Muscle layer of duodenum (tissue), 2 donors: Measurements from ENCODE around the gene ANKRD16.
"Not testable (repeated sequence)": the region's sequence is repeated elsewhere in the genome, so short reads cannot be mapped to it uniquely, and the experiment has no call there.

Experiments used
- H3K27ac ChIP-seq: one replicate; pipeline ENCODE4 v1.7.0; 2013; ENCODE audit warnings: mild to moderate bottlenecking, low read length
- H3K27me3 ChIP-seq: one replicate; pipeline ENCODE4 v1.7.0; 2013; ENCODE audit warnings: low read depth, mild to moderate bottlenecking, control low read depth, low read length
- H3K36me3 ChIP-seq, 2 donors: one replicate each; pipeline ENCODE4 v1.7.0; 2013; ENCODE audit warnings: low read length in 2 of 2, control low read depth in 1 of 2, mild to moderate bottlenecking in 1 of 2; ENCODE audit not compliant: insufficient read depth in 2 of 2, control insufficient read depth in 1 of 2
- H3K4me1 ChIP-seq, 2 donors: one replicate each; pipeline ENCODE4 v1.7.0; 2013; ENCODE audit warnings: low read length in 2 of 2, mild to moderate bottlenecking in 2 of 2, control low read depth in 1 of 2, moderate library complexity in 1 of 2; ENCODE audit not compliant: insufficient read depth in 2 of 2, control insufficient read depth in 1 of 2
- H3K4me3 ChIP-seq, 2 donors: one replicate each; pipeline ENCODE4 v1.7.0; 2013; ENCODE audit warnings: low read length in 2 of 2, low read depth in 1 of 2, mild to moderate bottlenecking in 1 of 2
- H3K9me3 ChIP-seq, 2 donors: one replicate each; pipeline ENCODE4 v1.7.0; 2013; ENCODE audit warnings: low read length in 2 of 2, control low read depth in 1 of 2, mild to moderate bottlenecking in 1 of 2; ENCODE audit not compliant: control insufficient read depth in 1 of 2
- donor health status: healthy.

Gene ANKRD16

DNA sequence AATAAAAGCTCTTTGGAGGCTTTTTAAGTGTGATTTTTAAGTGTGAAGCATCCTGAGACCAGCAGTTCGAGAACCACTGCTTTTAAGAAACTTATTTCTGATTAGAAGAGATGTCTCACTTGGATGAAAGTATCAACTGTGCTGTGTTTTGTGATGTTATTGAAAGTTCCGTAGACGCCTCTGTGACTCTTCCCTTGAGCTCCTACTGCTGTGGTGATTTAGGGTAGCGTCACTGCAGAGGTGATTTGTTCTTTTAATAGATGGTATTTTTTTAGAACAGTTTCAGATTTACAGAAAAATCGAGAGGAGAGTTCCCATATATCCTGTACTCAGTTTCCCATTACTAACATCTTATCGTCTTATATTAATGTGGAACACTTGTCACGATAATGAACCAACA, 29.9 kb upstream of the ANKRD16 start:
- no peaks in the 10 kb centered on the region for H3K27me3 ChIP-seq
- no peaks in the 10 kb centered on the region for H3K9me3 ChIP-seq
- H3K4me1 ChIP-seq, result no peaks in the 10 kb centered on the region
- no peak overlapping the region for H3K4me3 ChIP-seq
- no peak overlapping the region for H3K27ac ChIP-seq
- H3K36me3 ChIP-seq, result peaks cover 88 to 95% of the 10 kb centered on the region in 2 donors

DNA sequence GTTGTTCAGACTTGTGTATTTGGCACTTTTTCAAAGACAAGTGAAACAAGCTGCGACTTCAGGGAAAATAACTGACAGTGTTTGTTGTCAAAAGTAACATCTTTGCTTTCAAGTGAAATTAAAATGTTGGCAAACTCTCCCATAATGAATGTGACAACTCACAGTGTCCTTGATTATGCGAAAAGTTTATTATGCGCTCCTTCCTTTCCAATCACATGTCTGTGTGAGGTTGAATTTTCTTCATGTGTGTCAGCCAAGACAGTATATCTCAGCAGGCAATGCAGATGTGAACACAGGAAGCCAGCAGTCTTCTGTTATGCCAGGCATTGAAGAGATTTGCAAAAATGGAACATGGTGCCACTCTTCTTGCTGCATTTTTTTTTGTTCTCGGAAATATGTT, 29.1 kb upstream of the ANKRD16 start:
- H3K4me1 ChIP-seq, result no peaks in the 10 kb centered on the region
- no peak overlapping the region for H3K27ac ChIP-seq
- no peaks in the 10 kb centered on the region for H3K9me3 ChIP-seq
- peaks cover 91 to 95% of the 10 kb centered on the region in 2 donors for H3K36me3 ChIP-seq
- H3K27me3 ChIP-seq, result no peaks in the 10 kb centered on the region
- no peak overlapping the region for H3K4me3 ChIP-seq

DNA sequence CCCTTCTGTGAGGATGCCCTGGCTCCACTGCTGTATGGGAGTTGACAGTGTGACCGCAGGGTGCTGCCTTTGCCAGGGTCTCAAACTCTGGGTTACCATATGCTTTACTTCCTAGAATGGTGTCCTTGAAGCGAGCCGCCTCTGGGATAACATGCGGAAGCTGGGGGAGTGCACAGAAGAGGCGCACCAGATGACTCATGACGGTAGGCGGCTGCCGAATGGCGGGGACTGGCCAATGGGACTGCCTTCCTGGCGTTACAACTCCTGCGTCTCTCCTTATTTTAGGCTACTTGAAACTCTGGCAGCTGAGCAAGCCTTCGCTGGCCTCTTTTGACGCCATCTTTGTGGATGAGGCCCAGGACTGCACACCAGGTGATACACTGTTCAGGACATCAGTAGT, 27.6 kb upstream of the ANKRD16 start:
- Histone ChIP-seq H3K27me3 (no peaks in the 10 kb centered on the region), H3K4me1 (no peaks in the 10 kb centered on the region), H3K9me3 (no peaks in the 10 kb centered on the region), H3K27ac (no peak overlapping the region), H3K4me3 (no peak overlapping the region), H3K36me3 (peaks cover 91 to 95% of the 10 kb centered on the region in 2 donors)

DNA sequence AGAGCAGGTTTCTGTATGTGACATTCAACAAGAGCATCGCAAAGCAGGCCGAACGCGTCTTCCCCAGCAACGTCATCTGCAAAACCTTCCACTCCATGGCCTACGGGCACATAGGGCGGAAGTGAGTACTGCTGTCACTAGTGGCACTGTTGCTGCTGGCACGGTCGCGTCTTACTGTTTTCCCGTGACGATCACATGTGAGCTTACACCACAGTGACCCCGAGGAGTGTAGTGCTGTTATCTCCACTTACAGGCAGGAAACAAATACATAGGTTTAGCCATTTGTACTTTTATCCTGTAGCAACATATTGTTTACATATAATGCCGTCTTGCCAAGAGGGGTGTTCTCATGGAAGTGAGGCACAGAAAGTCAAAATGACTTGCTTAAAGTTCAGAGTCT, 25.8 kb upstream of the ANKRD16 start:
- no peaks in the 10 kb centered on the region for H3K4me1 ChIP-seq
- H3K27ac ChIP-seq, result no peak overlapping the region
- H3K4me3 ChIP-seq, result no peak overlapping the region
- peaks cover 86 to 91% of the 10 kb centered on the region in 2 donors for H3K36me3 ChIP-seq
- no peaks in the 10 kb centered on the region for H3K27me3 ChIP-seq
- H3K9me3 ChIP-seq, result no peaks in the 10 kb centered on the region

DNA sequence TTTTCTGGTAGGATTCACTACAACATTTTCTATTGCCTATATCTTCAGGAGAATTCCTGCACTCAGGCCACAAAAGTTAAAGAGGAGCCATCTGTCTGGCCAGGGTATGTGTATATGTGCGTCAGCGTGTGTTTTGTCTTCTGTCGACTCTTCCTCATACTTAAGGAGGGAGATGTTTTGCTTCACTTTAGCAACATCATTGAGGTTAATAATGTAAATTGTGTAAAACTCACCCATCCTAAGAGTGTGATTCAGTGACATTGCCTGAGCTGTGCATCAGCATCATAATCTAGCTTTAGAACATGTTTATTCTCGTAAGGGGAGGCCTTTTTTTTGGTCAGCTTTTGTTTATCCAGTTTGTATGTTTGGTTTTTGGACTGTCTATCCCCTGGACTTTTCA, 24.0 kb upstream of the ANKRD16 start:
- Histone ChIP-seq H3K9me3 (no peaks in the 10 kb centered on the region), H3K4me1 (no peaks in the 10 kb centered on the region), H3K4me3 (no peak overlapping the region), H3K27me3 (no peaks in the 10 kb centered on the region), H3K36me3 (peaks cover 88 to 94% of the 10 kb centered on the region in 2 donors), H3K27ac (no peak overlapping the region)

DNA sequence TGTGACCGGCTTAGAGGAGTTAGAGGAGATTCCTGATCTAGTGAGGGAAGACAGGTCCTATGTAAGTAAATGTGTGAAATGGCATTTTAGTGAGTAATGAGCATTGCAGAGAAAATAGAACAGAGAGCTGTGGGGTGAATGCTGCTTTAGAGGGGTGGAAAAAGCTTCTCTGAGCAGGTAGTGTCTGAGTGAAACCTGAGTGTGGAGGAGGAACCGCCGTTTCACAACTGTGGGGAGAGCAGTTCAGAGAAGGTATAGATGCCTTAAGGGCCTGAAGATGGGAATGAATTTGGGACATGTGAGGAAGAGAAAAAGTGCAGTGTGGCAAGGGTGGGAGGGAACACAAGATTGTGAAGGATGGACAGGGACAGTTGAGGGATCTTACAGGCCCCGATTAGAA, 22.0 kb upstream of the ANKRD16 start:
- Histone ChIP-seq H3K36me3 (peaks cover 70 to 83% of the 10 kb centered on the region in 2 donors), H3K27me3 (no peaks in the 10 kb centered on the region), H3K4me1 (no peaks in the 10 kb centered on the region), H3K27ac (no peak overlapping the region), H3K9me3 (no peaks in the 10 kb centered on the region), H3K4me3 (no peak overlapping the region)

DNA sequence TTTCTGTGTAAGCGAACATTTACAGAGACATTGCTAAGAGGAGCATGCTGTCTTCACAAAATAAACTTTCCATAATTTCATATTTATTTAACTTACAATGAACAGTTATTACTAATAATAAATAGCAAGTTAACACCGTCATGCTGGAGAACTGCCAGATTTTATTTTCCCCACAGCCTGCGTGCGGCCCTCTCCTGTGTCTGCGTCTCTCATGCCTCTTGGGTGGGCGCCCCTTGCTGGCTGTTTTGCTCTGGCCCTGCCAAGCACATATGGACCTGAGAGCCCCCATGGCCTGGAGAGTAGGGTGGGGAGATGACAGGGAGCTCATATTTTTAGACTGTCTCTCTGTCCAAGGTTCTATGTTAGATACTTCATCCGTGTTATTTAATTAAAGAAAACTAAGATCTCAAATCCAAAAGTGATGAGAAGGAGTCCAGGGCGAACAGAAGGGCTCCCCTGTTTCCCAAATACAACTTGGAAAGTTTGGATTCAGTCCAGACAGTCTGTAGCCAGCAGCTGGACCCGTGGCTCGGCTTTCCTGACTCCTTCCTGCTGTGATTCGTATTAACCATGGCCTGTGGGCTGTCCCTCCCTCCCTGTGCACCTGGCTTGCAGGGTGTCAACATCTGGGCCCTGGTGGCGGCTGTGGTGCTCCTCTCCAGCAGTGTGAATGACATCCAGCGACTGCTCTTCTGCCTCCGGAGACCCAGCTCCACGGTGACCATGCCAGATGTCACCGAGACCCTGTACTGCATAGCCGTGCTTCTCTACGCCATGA, 20.8 kb upstream of the ANKRD16 start:
- Histone ChIP-seq H3K4me3 (no peak overlapping the region), H3K4me1 (no peaks in the 10 kb centered on the region), H3K27me3 (no peaks in the 10 kb centered on the region), H3K36me3 (peaks cover 62 to 80% of the 10 kb centered on the region in 2 donors), H3K27ac (no peak overlapping the region), H3K9me3 (no peaks in the 10 kb centered on the region)

DNA sequence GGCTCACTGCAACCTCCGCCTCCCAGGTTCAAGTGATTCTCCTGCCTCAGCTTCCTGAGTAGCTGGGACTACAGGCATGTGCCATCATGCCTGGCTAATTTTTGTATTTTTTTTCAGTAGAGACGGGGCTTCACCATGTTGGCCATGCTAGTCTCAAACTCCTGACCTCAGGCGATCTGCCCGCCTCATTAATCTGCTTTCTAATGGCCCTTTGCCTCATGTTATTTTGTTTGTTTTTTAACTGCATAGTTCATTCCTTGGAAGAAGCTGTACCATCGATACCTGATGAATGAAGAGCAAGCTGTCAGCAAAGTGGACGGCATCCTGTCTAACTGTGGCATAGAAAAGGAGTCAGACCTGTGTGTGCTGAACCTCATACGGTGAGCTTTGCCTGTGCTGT, 19.0 kb upstream of the ANKRD16 start:
- H3K36me3 ChIP-seq, result peaks cover 43 to 62% of the 10 kb centered on the region in 2 donors
- not testable (repeated sequence) for H3K27me3 ChIP-seq, H3K4me3 ChIP-seq, H3K27ac ChIP-seq, H3K4me1 ChIP-seq, H3K9me3 ChIP-seq

DNA sequence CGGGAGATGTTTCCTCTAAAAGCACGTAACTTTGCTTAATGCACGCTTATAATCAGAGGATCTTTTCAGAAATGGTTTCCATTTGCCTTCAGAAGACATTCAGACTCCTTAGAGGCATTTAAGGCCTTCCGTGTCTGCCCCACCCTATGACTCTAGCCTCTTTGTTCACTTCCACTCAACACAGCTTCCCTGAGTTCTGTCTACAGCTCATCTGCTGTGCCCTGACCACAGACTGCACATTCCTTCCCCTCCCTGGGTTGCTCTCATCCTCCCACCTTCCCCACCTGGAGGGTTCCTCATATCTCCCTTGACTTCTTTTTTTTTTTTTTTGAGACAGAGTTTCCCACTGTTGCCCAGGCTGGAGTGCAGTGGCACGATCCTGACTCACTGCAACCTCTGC, 17.0 kb upstream of the ANKRD16 start:
- no peaks in the 10 kb centered on the region for H3K9me3 ChIP-seq
- no peak overlapping the region for H3K27ac ChIP-seq
- H3K4me1 ChIP-seq, result no peaks in the 10 kb centered on the region
- H3K4me3 ChIP-seq, result no peak overlapping the region
- no peaks in the 10 kb centered on the region for H3K27me3 ChIP-seq
- peaks cover 28 to 46% of the 10 kb centered on the region in 2 donors for H3K36me3 ChIP-seq

DNA sequence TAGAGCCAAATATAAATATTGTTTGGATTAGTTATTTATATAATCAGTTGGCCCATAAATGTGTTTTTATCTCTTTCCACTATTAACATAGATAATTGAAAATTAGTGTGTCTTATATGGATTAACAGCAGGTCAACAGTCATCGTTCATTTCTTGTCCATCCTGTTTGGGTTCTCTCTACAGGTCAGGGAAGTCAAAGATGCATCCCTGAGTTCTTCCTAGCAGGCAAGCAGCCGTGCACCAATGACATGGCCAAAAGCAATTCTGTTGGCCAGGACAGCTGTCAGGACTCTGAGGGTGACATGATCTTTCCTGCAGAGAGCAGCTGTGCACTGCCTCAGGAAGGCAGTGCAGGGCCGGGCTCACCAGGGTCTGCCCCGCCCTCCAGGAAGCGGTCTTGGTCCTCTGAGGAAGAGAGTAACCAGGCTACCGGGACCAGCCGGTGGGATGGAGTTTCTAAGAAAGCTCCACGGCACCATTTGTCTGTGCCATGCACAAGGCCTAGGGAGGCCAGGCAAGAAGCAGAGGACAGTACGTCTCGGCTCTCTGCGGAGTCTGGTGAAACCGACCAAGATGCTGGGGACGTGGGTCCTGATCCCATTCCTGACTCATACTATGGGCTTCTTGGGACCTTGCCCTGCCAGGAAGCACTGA, 16.3 kb upstream of the ANKRD16 start:
- no peaks in the 10 kb centered on the region for H3K27me3 ChIP-seq
- H3K4me3 ChIP-seq, result no peak overlapping the region
- no peaks in the 10 kb centered on the region for H3K9me3 ChIP-seq
- H3K4me1 ChIP-seq, result no peaks in the 10 kb centered on the region
- H3K27ac ChIP-seq, result no peak overlapping the region
- peaks cover 22 to 39% of the 10 kb centered on the region in 2 donors for H3K36me3 ChIP-seq

DNA sequence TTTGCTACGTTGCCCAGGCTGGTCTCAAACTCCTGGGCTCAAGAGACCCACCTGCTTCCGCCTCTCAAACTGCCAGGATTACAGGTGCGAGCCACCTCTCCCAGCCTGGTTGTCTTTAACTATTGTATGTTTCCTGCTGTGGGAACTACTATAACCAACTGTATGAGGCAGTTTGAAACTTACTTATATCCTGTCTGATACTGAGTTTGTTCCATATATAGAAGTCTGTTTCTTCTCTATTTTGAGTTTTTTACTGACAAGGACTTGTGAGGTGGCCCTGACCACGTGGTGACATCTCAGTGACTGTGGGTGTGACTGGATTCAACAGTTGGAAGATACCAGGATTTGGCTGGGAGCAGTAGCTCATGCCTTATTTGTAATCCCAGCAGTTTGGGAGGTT, 14.5 kb upstream of the ANKRD16 start:
- Histone ChIP-seq H3K36me3 (peaks cover 9 to 23% of the 10 kb centered on the region in 2 donors), H3K27me3 (no peaks in the 10 kb centered on the region), H3K4me3 (no peak overlapping the region), H3K4me1 (no peaks in the 10 kb centered on the region), H3K9me3 (no peaks in the 10 kb centered on the region), H3K27ac (no peak overlapping the region)
